Measurements from ENCODE around the gene SLC4A1. TPM values are rescaled to one million over a fixed set of nuclear protein-coding genes. Genes with fewer than 3 reads are reported as not detected.

Gene SLC4A1
- total and polyA plus RNA-seq, 2 of the 13 experiments (the other 11 are each of a cell fraction or from before 2014, with no cell fraction given) = not detected

GRCh38 chr17:44218344-44219107, 49.4 kb downstream of the SLC4A1 start (continued):
- TF ChIP-seq, protein P1, sequence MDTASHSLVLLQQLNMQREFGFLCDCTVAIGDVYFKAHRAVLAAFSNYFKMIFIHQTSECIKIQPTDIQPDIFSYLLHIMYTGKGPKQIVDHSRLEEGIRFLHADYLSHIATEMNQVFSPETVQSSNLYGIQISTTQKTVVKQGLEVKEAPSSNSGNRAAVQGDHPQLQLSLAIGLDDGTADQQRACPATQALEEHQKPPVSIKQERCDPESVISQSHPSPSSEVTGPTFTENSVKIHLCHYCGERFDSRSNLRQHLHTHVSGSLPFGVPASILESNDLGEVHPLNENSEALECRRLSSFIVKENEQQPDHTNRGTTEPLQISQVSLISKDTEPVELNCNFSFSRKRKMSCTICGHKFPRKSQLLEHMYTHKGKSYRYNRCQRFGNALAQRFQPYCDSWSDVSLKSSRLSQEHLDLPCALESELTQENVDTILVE (CRISPR knock-in tag; IDR thresholded peaks at IDR 0.05) = peak; percentile 91; the same call in 1 of the 2 replicates
- TF ChIP-seq ONECUT2 (CRISPR knock-in tag; IDR thresholded peaks at IDR 0.05) (no peak), IRX3 (CRISPR knock-in tag; IDR thresholded peaks at IDR 0.05; ENCODE audit: borderline replicate concordance, low read depth) (0 out of 2 replicates have a peak, but pooled peaks have one; percentile 56), SNAPC2 (CRISPR knock-in tag; IDR thresholded peaks at IDR 0.05) (no peak), CHCHD3 (CRISPR knock-in tag; IDR thresholded peaks at IDR 0.05) (0 out of 2 replicates have a peak, but pooled peaks have one; percentile 49), SMAD9 (CRISPR knock-in tag; IDR thresholded peaks at IDR 0.05) (no peak), ZSCAN25 (CRISPR knock-in tag; IDR thresholded peaks at IDR 0.05) (peak; percentile 90), ZNF776 (CRISPR knock-in tag; IDR thresholded peaks at IDR 0.05) (no peak), ZFP1 (CRISPR knock-in tag; IDR thresholded peaks at IDR 0.05) (0 out of 2 replicates have a peak, but pooled peaks have one; percentile 20), DDIT3 (CRISPR knock-in tag; IDR thresholded peaks at IDR 0.05) (no peak), ZBTB44 (CRISPR knock-in tag; IDR thresholded peaks at IDR 0.05) (no peak), PAXIP1 (CRISPR knock-in tag; conservative IDR thresholded peaks at IDR 0.05) (peak; percentile 63), ZNF883 (CRISPR knock-in tag; IDR thresholded peaks at IDR 0.05; ENCODE audit: not compliant biosample characterization) (no peak), TMF1 (CRISPR knock-in tag; IDR thresholded peaks at IDR 0.05; ENCODE audit: low read depth) (peak; percentile 18; the same call in 1 of the 2 replicates), ZNF205 (CRISPR knock-in tag; IDR thresholded peaks at IDR 0.05) (0 out of 2 replicates have a peak, but pooled peaks have one; percentile 29), SAP130 (CRISPR knock-in tag; IDR thresholded peaks at IDR 0.05; ENCODE audit: low read depth) (peak; percentile 77)
- TF ChIP-seq, protein P2, sequence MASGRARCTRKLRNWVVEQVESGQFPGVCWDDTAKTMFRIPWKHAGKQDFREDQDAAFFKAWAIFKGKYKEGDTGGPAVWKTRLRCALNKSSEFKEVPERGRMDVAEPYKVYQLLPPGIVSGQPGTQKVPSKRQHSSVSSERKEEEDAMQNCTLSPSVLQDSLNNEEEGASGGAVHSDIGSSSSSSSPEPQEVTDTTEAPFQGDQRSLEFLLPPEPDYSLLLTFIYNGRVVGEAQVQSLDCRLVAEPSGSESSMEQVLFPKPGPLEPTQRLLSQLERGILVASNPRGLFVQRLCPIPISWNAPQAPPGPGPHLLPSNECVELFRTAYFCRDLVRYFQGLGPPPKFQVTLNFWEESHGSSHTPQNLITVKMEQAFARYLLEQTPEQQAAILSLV (CRISPR knock-in tag; IDR thresholded peaks at IDR 0.05; ENCODE audit: borderline replicate concordance) = peak; percentile 55; the same call in 1 of the 2 replicates
- TF ChIP-seq, protein P3, sequence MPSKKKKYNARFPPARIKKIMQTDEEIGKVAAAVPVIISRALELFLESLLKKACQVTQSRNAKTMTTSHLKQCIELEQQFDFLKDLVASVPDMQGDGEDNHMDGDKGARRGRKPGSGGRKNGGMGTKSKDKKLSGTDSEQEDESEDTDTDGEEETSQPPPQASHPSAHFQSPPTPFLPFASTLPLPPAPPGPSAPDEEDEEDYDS (CRISPR knock-in tag; IDR thresholded peaks at IDR 0.05) = peak; percentile 34; the same call in 1 of the 2 replicates
- TF ChIP-seq, protein P4, sequence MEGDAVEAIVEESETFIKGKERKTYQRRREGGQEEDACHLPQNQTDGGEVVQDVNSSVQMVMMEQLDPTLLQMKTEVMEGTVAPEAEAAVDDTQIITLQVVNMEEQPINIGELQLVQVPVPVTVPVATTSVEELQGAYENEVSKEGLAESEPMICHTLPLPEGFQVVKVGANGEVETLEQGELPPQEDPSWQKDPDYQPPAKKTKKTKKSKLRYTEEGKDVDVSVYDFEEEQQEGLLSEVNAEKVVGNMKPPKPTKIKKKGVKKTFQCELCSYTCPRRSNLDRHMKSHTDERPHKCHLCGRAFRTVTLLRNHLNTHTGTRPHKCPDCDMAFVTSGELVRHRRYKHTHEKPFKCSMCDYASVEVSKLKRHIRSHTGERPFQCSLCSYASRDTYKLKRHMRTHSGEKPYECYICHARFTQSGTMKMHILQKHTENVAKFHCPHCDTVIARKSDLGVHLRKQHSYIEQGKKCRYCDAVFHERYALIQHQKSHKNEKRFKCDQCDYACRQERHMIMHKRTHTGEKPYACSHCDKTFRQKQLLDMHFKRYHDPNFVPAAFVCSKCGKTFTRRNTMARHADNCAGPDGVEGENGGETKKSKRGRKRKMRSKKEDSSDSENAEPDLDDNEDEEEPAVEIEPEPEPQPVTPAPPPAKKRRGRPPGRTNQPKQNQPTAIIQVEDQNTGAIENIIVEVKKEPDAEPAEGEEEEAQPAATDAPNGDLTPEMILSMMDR (CRISPR knock-in tag; IDR thresholded peaks at IDR 0.05) = peak; percentile 82
